Small intestine (tissue), 7 donors: Measurements from ENCODE around the gene MLKL. TPM values are rescaled to one million over a fixed set of nuclear protein-coding genes. Genes with fewer than 3 reads are reported as not detected.

Experiments
- DNase-seq, 2 donors: peaks; one replicate each; pipeline versions ENCODE4 v3.0.0 to v3.0.0-alpha.2; 2013
- FAIRE-seq: peaks from 2 replicates; lab custom pipeline; 2012; peaks lifted over from hg19 to GRCh38; lab: Jason Lieb, UNC
- H3K27ac ChIP-seq, 3 donors: one replicate each; pipeline ENCODE4 v1.5.1; 2013; ENCODE audit warnings: low read length in 2 of 3, mild to moderate bottlenecking in 2 of 3, control low read depth in 1 of 3, inconsistent platforms in 1 of 3, low read depth in 1 of 3, moderate library complexity in 1 of 3
- H3K27me3 ChIP-seq, 3 donors: one replicate each; pipeline ENCODE4 v1.6.1; 2013; ENCODE audit warnings: low read length in 3 of 3, inconsistent platforms in 1 of 3; ENCODE audit not compliant: control insufficient read depth in 3 of 3, insufficient read depth in 3 of 3
- H3K36me3 ChIP-seq, 3 donors: one replicate each; pipeline ENCODE4 v1.6.1; 2013; ENCODE audit warnings: low read length in 3 of 3, inconsistent platforms in 1 of 3, low read depth in 1 of 3, mild to moderate bottlenecking in 1 of 3, moderate library complexity in 1 of 3; ENCODE audit not compliant: control insufficient read depth in 3 of 3, insufficient read depth in 2 of 3
- H3K4me1 ChIP-seq, 3 donors: one replicate each; pipeline ENCODE4 v1.6.1; 2013; ENCODE audit warnings: low read length in 2 of 3, inconsistent platforms in 1 of 3, low read depth in 1 of 3, mild to moderate bottlenecking in 1 of 3, moderate library complexity in 1 of 3; ENCODE audit not compliant: control insufficient read depth in 3 of 3, insufficient read depth in 2 of 3
- H3K4me3 ChIP-seq, 3 donors: one replicate each; pipeline ENCODE4 v1.5.1; 2013; ENCODE audit warnings: low read length in 3 of 3, control low read depth in 1 of 3, inconsistent platforms in 1 of 3, low read depth in 1 of 3, mild to moderate bottlenecking in 1 of 3, moderate library complexity in 1 of 3
- H3K9me3 ChIP-seq, 2 donors: one replicate each; pipeline ENCODE4 v1.6.1; 2013; ENCODE audit warnings: low read depth in 1 of 2, low read length in 1 of 2; ENCODE audit not compliant: control insufficient read depth in 2 of 2, insufficient read depth in 1 of 2
- WGBS, 3 donors: extraction: QIAGEN DNeasy Blood & Tissue Kit; methylation state at CpG; one replicate each; pipeline ENCODE4 v1.1.7; 2013; 5-methylcytosine and 5-hydroxymethylcytosine counted together
- polyA plus RNA-seq, 4 donors: library from polyadenylated mRNA; stranded (reverse) in 3 of 4; unstranded in 1 of 4; fragments of 200-250 nt in 3 of 4; fragments of 120-200 nt in 1 of 4; gene quantifications; one replicate each; pipeline versions ENCODE4 v1.2.1 to v1.2.3, GENCODE V29; 2013
- donor health status: healthy with polysubstance abuse.
- donor health status: control.
- donor health status: control.
- donor health status: Bipolar disorder and iron deficiency.
- donor health status: healthy.

MLKL gene
- polyA plus RNA-seq, 4 donors, result 6.5 to 18.9 (median 10.2) TPM

- Histone ChIP-seq H3K9me3 (no peaks in the 10 kb centered on the region), H3K36me3 (peaks cover 20 to 55% (median 30%) of the 10 kb centered on the region in 3 donors), H3K27me3 (no peaks in the 10 kb centered on the region), H3K4me3 (no peak overlapping the region), H3K27ac (no peak overlapping the region), H3K4me1 (no peaks in the 10 kb centered on the region)
- WGBS, 3 donors, result 90 to 94% (median 93%) methylated on average over 14 of the region's 14 CpGs
- DNase-seq (no peak), FAIRE-seq (no peak)
These were observed 74.9 kb downstream of the MLKL start for GRCh38 chr16:74625500-74626350.

- Histone ChIP-seq H3K27ac (no peak overlapping the region), H3K4me3 (no peak overlapping the region), H3K4me1 (no peaks in the 10 kb centered on the region), H3K36me3 (peaks cover 15 to 49% (median 29%) of the 10 kb centered on the region in 3 donors), H3K27me3 (no peaks in the 10 kb centered on the region), H3K9me3 (no peaks in the 10 kb centered on the region)
- DNase-seq (no peak), FAIRE-seq (no peak)
- 84 to 87% (median 85%) methylated on average over 6 of the region's 6 CpGs for WGBS, 3 donors
These were observed 76.8 kb downstream of the MLKL start for GRCh38 chr16:74623839-74624235.

- 25 to 31% (median 26%) methylated on average over 4 of the region's 4 CpGs for WGBS, 3 donors
- H3K27ac ChIP-seq, result no peak overlapping the region
- DNase-seq, result peak; percentile 66 to 69
- FAIRE-seq, result no peak
- no peaks in the 10 kb centered on the region for H3K9me3 ChIP-seq
- no peaks in the 10 kb centered on the region for H3K27me3 ChIP-seq
- no peak overlapping the region for H3K4me3 ChIP-seq
- H3K36me3 ChIP-seq, result peaks cover 11 to 45% (median 27%) of the 10 kb centered on the region in 3 donors
- no peaks in the 10 kb centered on the region for H3K4me1 ChIP-seq
These were observed 77.3 kb downstream of the MLKL start for GRCh38 chr16:74623214-74623838.

GRCh38 chr16:74622005-74622404, 78.7 kb downstream of the MLKL start:
- DNase-seq (no peak), FAIRE-seq (no peak)
- Histone ChIP-seq H3K4me3 (no peak overlapping the region), H3K4me1 (no peaks in the 10 kb centered on the region), H3K9me3 (no peaks in the 10 kb centered on the region), H3K27ac (no peak overlapping the region), H3K36me3 (peaks cover 7 to 37% (median 20%) of the 10 kb centered on the region in 3 donors), H3K27me3 (no peaks in the 10 kb centered on the region)
- 94 to 98% (median 94%) methylated on average over 4 of the region's 4 CpGs for WGBS, 3 donors

Other genes with a start within 250 kb of the MLKL start
- 100 to 1,000 TPM in 1 of 4 donors, 10 to 100 TPM in 3; 12.2 to 102 (median 28.2) TPM for gene GLG1, start 93.7 kb downstream of the MLKL start, polyA plus RNA-seq
- 10 to 100 TPM in 3 of 4 donors, 1 to 10 TPM in 1; 5.8 to 19.4 (median 11.1) TPM for gene RFWD3, start 34.0 kb downstream of the MLKL start, polyA plus RNA-seq
- gene FA2H, start 74.0 kb upstream of the MLKL start, polyA plus RNA-seq, result 10 to 100 TPM in 2 of 4 donors, 1 to 10 TPM in 2; 6.7 to 17.8 (median 10.6) TPM